SU-DHL-6 (cell line): ENCODE data around the gene C1orf141.

ENCODE experiments used
- H2AFZ ChIP-seq: fragments of 200-600 bp; sonication (generic); 2 replicates; pipeline ENCODE4 v1.6.1; 2014; ENCODE audit warnings: low read depth, mild to moderate bottlenecking, moderate library complexity, mixed read lengths, antibody characterized with exemption, low read length; ENCODE audit not compliant: severe bottlenecking
- H3F3A ChIP-seq: fragments of 200-600 bp; shearing (Covaris generic); 2 replicates; pipeline ENCODE4 v1.6.0; 2016; ENCODE audit warnings: antibody characterized with exemption, mild to moderate bottlenecking; ENCODE audit not compliant: insufficient read depth
- H3K27ac ChIP-seq: fragments of 200-600 bp; sonication (generic); 2 replicates; pipeline ENCODE4 v1.5.1; 2016; ENCODE audit warnings: low read depth, mild to moderate bottlenecking, low read length, moderate library complexity, mixed read lengths
- H3K27me3 ChIP-seq: fragments of 200-600 bp; sonication (generic), shearing (Covaris generic); 2 replicates; pipeline ENCODE4 v1.6.0; 2014; ENCODE audit warnings: mild to moderate bottlenecking, low read length
- H3K36me3 ChIP-seq: fragments of 200-600 bp; sonication (generic); 2 replicates; pipeline ENCODE4 v1.6.1; 2014; ENCODE audit warnings: mild to moderate bottlenecking, low read length, mixed read lengths
- H3K4me2 ChIP-seq: fragments of 300-600, 200-600 bp; shearing (Covaris generic), sonication (generic); 2 replicates; pipeline ENCODE4 v1.6.0; 2014; ENCODE audit warnings: low read length, low read depth, mild to moderate bottlenecking; ENCODE audit not compliant: poor library complexity, severe bottlenecking
- H3K4me3 ChIP-seq: fragments of 200-600 bp; sonication (generic); 2 replicates; pipeline ENCODE4 v1.5.1; 2014; ENCODE audit warnings: antibody characterized with exemption, low read length, mild to moderate bottlenecking, mixed read lengths; ENCODE audit not compliant: insufficient read depth, poor library complexity, severe bottlenecking
- H3K79me2 ChIP-seq: fragments of 200-600 bp; sonication (generic); 2 replicates; pipeline ENCODE4 v1.6.1; 2014; ENCODE audit warnings: mild to moderate bottlenecking, low read length, moderate library complexity; ENCODE audit not compliant: insufficient read depth
- H3K9ac ChIP-seq: fragments of 200-600 bp; sonication (generic); 2 replicates; pipeline ENCODE4 v1.7.0; 2014; ENCODE audit warnings: mild to moderate bottlenecking, low read length
- H3K9me2 ChIP-seq: fragments of 200-600 bp; sonication (generic); replicated peaks from 2 replicates; pipeline ENCODE4 v1.6.1; 2014; ENCODE audit warnings: low read length; ENCODE audit not compliant: insufficient read depth
- H3K9me3 ChIP-seq: fragments of 200-600 bp; sonication (generic); 2 replicates; pipeline ENCODE4 v1.6.1; 2014; ENCODE audit warnings: low read length, mixed read lengths; ENCODE audit not compliant: insufficient read depth
- H4K20me1 ChIP-seq: fragments of 200-600 bp; sonication (generic); 2 replicates; pipeline ENCODE4 v1.6.1; 2014; ENCODE audit warnings: low read depth, mild to moderate bottlenecking, antibody characterized with exemption, low read length, moderate library complexity, mixed read lengths
- EZH2phosphoT487 ChIP-seq: fragments of 200-600 bp; sonication (generic), shearing (Covaris generic); conservative IDR thresholded peaks from 2 replicates; pipeline ENCODE4 v1.6.1; 2018; ENCODE audit warnings: mild to moderate bottlenecking, antibody characterized with exemption, low read length, moderate library complexity, mixed read lengths
- TF ChIP-seq, protein P1 (sequence below): fragments of 200-600 bp; sonication (generic); IDR thresholded peaks from one replicate; pipeline ENCODE4 v1.5.1; 2017; ENCODE audit warnings: antibody characterized with exemption, mild to moderate bottlenecking, low read length, moderate library complexity; ENCODE audit not compliant: insufficient read depth, poor library complexity, severe bottlenecking

C1orf141 gene

DNA sequence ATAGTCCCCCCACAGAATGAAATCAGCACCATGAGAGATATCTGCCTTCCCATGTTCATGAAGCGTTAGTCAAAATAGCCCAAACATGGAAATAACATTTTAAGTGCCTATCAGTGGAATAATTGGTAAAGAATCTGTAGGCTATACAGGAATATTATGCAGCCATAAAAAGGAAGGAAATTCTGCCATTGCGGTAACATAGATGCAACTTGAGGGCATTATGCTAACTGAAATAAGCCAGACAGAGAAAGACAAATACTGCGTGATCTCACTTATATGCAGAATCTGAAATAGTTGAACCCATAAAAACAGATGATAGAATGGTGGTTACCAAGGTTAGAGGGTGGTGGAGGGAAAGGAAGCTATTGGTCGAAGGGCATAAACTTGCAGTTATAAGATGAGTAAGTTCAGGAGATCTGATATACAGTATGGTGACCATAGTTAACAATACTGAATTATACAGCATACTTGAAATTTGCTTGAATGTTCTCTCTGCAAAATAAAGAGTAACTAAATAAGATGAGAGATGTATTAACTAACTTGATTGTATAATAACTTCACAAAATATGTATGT lies 30.8 kb upstream of the C1orf141 start:
- no peaks in the 10 kb centered on the region for H3K36me3 ChIP-seq
- H3K4me2 ChIP-seq, result no peak overlapping the region
- H3K79me2 ChIP-seq, result no peaks in the 10 kb centered on the region
- no peak overlapping the region for H3K4me3 ChIP-seq
- no peaks in the 10 kb centered on the region for H3F3A ChIP-seq
- H3K27me3 ChIP-seq, result no peaks in the 10 kb centered on the region
- H3K9ac ChIP-seq, result no peak overlapping the region
- no peaks in the 10 kb centered on the region for H3K9me2 ChIP-seq
- no peak for TF ChIP-seq EZH2phosphoT487
- TF ChIP-seq, protein P1, sequence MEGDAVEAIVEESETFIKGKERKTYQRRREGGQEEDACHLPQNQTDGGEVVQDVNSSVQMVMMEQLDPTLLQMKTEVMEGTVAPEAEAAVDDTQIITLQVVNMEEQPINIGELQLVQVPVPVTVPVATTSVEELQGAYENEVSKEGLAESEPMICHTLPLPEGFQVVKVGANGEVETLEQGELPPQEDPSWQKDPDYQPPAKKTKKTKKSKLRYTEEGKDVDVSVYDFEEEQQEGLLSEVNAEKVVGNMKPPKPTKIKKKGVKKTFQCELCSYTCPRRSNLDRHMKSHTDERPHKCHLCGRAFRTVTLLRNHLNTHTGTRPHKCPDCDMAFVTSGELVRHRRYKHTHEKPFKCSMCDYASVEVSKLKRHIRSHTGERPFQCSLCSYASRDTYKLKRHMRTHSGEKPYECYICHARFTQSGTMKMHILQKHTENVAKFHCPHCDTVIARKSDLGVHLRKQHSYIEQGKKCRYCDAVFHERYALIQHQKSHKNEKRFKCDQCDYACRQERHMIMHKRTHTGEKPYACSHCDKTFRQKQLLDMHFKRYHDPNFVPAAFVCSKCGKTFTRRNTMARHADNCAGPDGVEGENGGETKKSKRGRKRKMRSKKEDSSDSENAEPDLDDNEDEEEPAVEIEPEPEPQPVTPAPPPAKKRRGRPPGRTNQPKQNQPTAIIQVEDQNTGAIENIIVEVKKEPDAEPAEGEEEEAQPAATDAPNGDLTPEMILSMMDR, result no peak
- H4K20me1 ChIP-seq, result no peaks in the 10 kb centered on the region
- no peak overlapping the region for H2AFZ ChIP-seq
- no peaks in the 10 kb centered on the region for H3K9me3 ChIP-seq
- no peak overlapping the region for H3K27ac ChIP-seq

DNA sequence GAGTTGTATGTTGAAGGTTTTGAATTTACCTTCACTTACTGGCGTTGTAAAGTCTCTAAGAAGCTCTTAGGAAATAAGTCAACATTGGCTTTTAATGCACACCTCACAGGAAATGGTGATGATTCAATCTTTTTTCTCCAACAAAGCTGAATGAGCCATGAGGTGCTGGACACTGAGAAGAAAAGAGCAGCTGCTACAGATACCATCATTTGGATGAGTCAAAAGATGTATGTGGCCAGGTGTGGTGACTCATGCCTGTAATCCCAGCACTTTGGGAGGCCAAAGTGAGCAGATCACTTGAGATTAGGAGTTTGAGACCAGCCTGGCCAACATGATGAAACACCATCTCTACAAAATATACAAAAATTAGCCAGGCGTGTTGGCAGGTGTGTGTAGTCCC lies 28.2 kb upstream of the C1orf141 start:
- H3K79me2 ChIP-seq, result no peaks in the 10 kb centered on the region
- no peaks in the 10 kb centered on the region for H3F3A ChIP-seq
- no peaks in the 10 kb centered on the region for H3K9me2 ChIP-seq
- no peak overlapping the region for H3K27ac ChIP-seq
- H3K4me2 ChIP-seq, result no peak overlapping the region
- no peaks in the 10 kb centered on the region for H3K36me3 ChIP-seq
- H3K9ac ChIP-seq, result no peak overlapping the region
- TF ChIP-seq EZH2phosphoT487, result no peak
- TF ChIP-seq, protein P1, result no peak
- H3K9me3 ChIP-seq, result no peaks in the 10 kb centered on the region
- no peak overlapping the region for H3K4me3 ChIP-seq
- H2AFZ ChIP-seq, result no peak overlapping the region
- H4K20me1 ChIP-seq, result no peaks in the 10 kb centered on the region
- no peaks in the 10 kb centered on the region for H3K27me3 ChIP-seq

DNA sequence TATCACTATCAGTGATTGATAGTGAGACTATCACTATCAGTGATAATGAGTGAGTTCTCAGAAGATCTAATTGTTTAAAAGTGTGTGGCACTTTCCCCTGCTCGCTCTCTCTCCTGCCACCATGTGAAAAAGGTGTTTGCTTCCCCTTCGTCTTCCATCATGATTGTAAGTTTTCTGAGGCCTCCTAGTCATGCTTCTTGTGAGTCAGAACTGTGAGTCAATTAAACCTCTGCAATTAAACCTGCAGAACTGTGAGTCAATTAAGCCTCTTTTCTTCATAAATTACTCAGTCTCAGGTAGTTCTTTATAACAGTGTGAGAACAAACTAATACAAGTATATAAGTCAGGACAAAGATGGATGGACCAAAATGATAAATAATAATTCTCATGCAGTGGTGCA lies 24.5 kb upstream of the C1orf141 start:
- H3K9me3 ChIP-seq, result no peaks in the 10 kb centered on the region
- H3K79me2 ChIP-seq, result no peaks in the 10 kb centered on the region
- H3K9ac ChIP-seq, result no peak overlapping the region
- H3K4me2 ChIP-seq, result no peak overlapping the region
- H3K4me3 ChIP-seq, result no peak overlapping the region
- no peak overlapping the region for H3K27ac ChIP-seq
- no peak for TF ChIP-seq EZH2phosphoT487
- TF ChIP-seq, protein P1, result no peak
- no peaks in the 10 kb centered on the region for H3K27me3 ChIP-seq
- H2AFZ ChIP-seq, result no peak overlapping the region
- no peaks in the 10 kb centered on the region for H3K9me2 ChIP-seq
- no peaks in the 10 kb centered on the region for H4K20me1 ChIP-seq
- no peaks in the 10 kb centered on the region for H3F3A ChIP-seq
- H3K36me3 ChIP-seq, result no peaks in the 10 kb centered on the region
